SK-N-SH (cell line): ENCODE measurements around the gene CDH4. TPM values are rescaled to one million over a fixed set of nuclear protein-coding genes. Genes with fewer than 3 reads are reported as not detected.

Experiments
- CTCF ChIA-PET: fragments of 300-600, 350-600 bp; formaldehyde crosslinking; extraction: SDS; loops from one replicate; lab custom pipeline; 2021; lab: Yijun Ruan, JAX
- POLR2A ChIA-PET: fragments of 350-600 bp; sonication (Branson Sonifier 250); formaldehyde crosslinking; extraction: SDS; loops from one replicate; lab custom pipeline; 2020; ENCODE audit warnings: antibody characterized with exemption, inconsistent platforms; lab: Yijun Ruan, JAX
- DNase-seq: peaks from one replicate; pipeline ENCODE4 v3.0.0; 2012
- H2AFZ ChIP-seq: fragments of 200-600 bp; sonication (generic); 2 replicates; pipeline ENCODE4 v1.8.1; 2016; ENCODE audit warnings: antibody characterized with exemption, mild to moderate bottlenecking, low read depth
- H3F3A ChIP-seq: fragments of 200-600 bp; sonication (generic); replicated peaks from 2 replicates; pipeline ENCODE3; 2016; ENCODE audit warnings: antibody characterized with exemption, mild to moderate bottlenecking; ENCODE audit not compliant: insufficient read depth
- H3K27ac ChIP-seq, 2 experiments: fragments of 200-500 bp in 1 of 2; fragments of 200-600 bp in 1 of 2; sonication (Bioruptor generic) in 1 of 2; sonication (generic), shearing (Covaris generic) in 1 of 2; 2 replicates each; pipeline versions ENCODE4 v1.5.1 to v1.6.1; 2014 to 2016; ENCODE audit warnings: low read depth in 2 of 2, inconsistent platforms in 1 of 2, low read length in 1 of 2, mild to moderate bottlenecking in 1 of 2, mixed read lengths in 1 of 2
- H3K27me3 ChIP-seq: fragments of 200-600 bp; sonication (generic), shearing (Covaris generic); 2 replicates; pipeline ENCODE4 v1.6.1; 2016; ENCODE audit warnings: mixed run types; ENCODE audit not compliant: insufficient read depth
- H3K36me3 ChIP-seq, 2 experiments: fragments of 200-500 bp in 1 of 2; fragments of 200-600 bp in 1 of 2; sonication (Bioruptor generic) in 1 of 2; sonication (generic) in 1 of 2; replicated peaks in 1 of 2; 2 replicates each; pipeline versions ENCODE3 to v1.5.1; 2014 to 2016; ENCODE audit warnings: low read length in 1 of 2, mild to moderate bottlenecking in 1 of 2; ENCODE audit not compliant: insufficient read depth in 2 of 2, control insufficient read depth in 1 of 2
- H3K4me1 ChIP-seq, 2 experiments: fragments of 200-500 bp in 1 of 2; fragments of 200-600 bp in 1 of 2; sonication (Bioruptor generic) in 1 of 2; sonication (generic), shearing (Covaris generic) in 1 of 2; 2 replicates each; pipeline versions ENCODE4 v1.5.1 to v1.6.1; 2014 to 2016; ENCODE audit warnings: low read depth in 1 of 2, low read length in 1 of 2, mixed run types in 1 of 2; ENCODE audit not compliant: insufficient read depth in 2 of 2, control insufficient read depth in 1 of 2
- H3K4me2 ChIP-seq: fragments of 200-600 bp; sonication (generic), shearing (Covaris generic); 2 replicates; pipeline ENCODE4 v1.6.1; 2017; ENCODE audit warnings: mixed run types
- H3K4me3 ChIP-seq, 2 experiments: fragments of 200-500 bp in 1 of 2; fragments of 200-600 bp in 1 of 2; sonication (Bioruptor generic) in 1 of 2; sonication (generic), shearing (Covaris generic) in 1 of 2; 2 replicates each; pipeline versions ENCODE4 v1.5.1 to v1.8.1; 2014 to 2016; ENCODE audit warnings: low read depth in 2 of 2, inconsistent platforms in 1 of 2, low read length in 1 of 2, mild to moderate bottlenecking in 1 of 2, mixed read lengths in 1 of 2, moderate library complexity in 1 of 2
- H3K79me2 ChIP-seq: fragments of 200-600 bp; sonication (generic); 2 replicates; pipeline ENCODE4 v1.8.1; 2017; ENCODE audit warnings: mild to moderate bottlenecking; ENCODE audit not compliant: insufficient read depth
- H3K9ac ChIP-seq: fragments of 200-600 bp; sonication (generic); 2 replicates; pipeline ENCODE4 v1.6.1; 2017; ENCODE audit warnings: mixed run types
- H3K9me2 ChIP-seq: fragments of 200-600 bp; sonication (generic); 2 replicates; pipeline ENCODE4 v1.6.1; 2017; ENCODE audit warnings: mixed run types
- H3K9me3 ChIP-seq: fragments of 200-600 bp; sonication (generic); 2 replicates; pipeline ENCODE4 v1.6.1; 2017; ENCODE audit warnings: mixed run types, mild to moderate bottlenecking, moderate library complexity
- H4K20me1 ChIP-seq: fragments of 200-600 bp; sonication (generic); 2 replicates; pipeline ENCODE4 v1.6.1; 2017; ENCODE audit warnings: mild to moderate bottlenecking, mixed run types; ENCODE audit not compliant: insufficient read depth
- CHD2 ChIP-seq: fragments of 150-350 bp; IDR thresholded peaks from 2 replicates; pipeline ENCODE4 v1.6.1; 2018; ENCODE audit warnings: low read length; ENCODE audit not compliant: partially characterized antibody
- ELF1 ChIP-seq: IDR thresholded peaks from 2 replicates; pipeline ENCODE4 v1.4.0; 2012
- EP300 ChIP-seq, 2 experiments: IDR thresholded peaks; 2 replicates each; pipeline versions ENCODE4 v1.4.0 to v1.6.1; 2012; ENCODE audit warnings: borderline replicate concordance in 1 of 2, low read depth in 1 of 2, low read length in 1 of 2
- FOSL2 ChIP-seq: IDR thresholded peaks from 2 replicates; pipeline ENCODE4 v1.4.0; 2012; ENCODE audit warnings: low read depth, mild to moderate bottlenecking, moderate library complexity, borderline replicate concordance
- JUND ChIP-seq: IDR thresholded peaks from 2 replicates; pipeline ENCODE4 v1.4.0; 2012
- MAX ChIP-seq: IDR thresholded peaks from 2 replicates; pipeline ENCODE4 v1.4.0; 2012; ENCODE audit warnings: low read depth
- MXI1 ChIP-seq: IDR thresholded peaks from 2 replicates; pipeline ENCODE4 v1.6.1; 2012; ENCODE audit warnings: mild to moderate bottlenecking, low read depth, low read length, improper control_type of control experiment
- NRF1 ChIP-seq: IDR thresholded peaks from 2 replicates; pipeline ENCODE4 v1.6.1; 2012; ENCODE audit warnings: low read depth, mild to moderate bottlenecking, low read length
- RCOR1 ChIP-seq: fragments of 150-350 bp; IDR thresholded peaks from 2 replicates; pipeline ENCODE4 v1.6.1; 2017; ENCODE audit warnings: antibody characterized with exemption, low read length
- REST ChIP-seq: IDR thresholded peaks from 2 replicates; pipeline ENCODE4 v1.6.1; 2012; ENCODE audit warnings: mild to moderate bottlenecking, low read depth, low read length, moderate library complexity
- RFX5 ChIP-seq: IDR thresholded peaks from 2 replicates; pipeline ENCODE4 v1.6.1; 2012; ENCODE audit warnings: mild to moderate bottlenecking, improper control_type of control experiment, low read length
- RXRA ChIP-seq: IDR thresholded peaks from 2 replicates; pipeline ENCODE4 v1.4.0; 2012; ENCODE audit warnings: low read depth, mild to moderate bottlenecking, borderline replicate concordance
- SIN3A ChIP-seq: IDR thresholded peaks from 2 replicates; pipeline ENCODE4 v1.6.1; 2012; ENCODE audit warnings: low read depth, mild to moderate bottlenecking, low read length, moderate library complexity, borderline replicate concordance
- TAF1 ChIP-seq: IDR thresholded peaks from 2 replicates; pipeline ENCODE4 v1.6.1; 2012; ENCODE audit warnings: low read depth, mild to moderate bottlenecking, low read length, moderate library complexity, borderline replicate concordance
- USF2 ChIP-seq: fragments of 150-350 bp; IDR thresholded peaks from 2 replicates; pipeline ENCODE4 v1.6.1; 2017; ENCODE audit warnings: antibody characterized with exemption, low read length, low read depth, borderline replicate concordance
- YY1 ChIP-seq: IDR thresholded peaks from 2 replicates; pipeline ENCODE4 v1.4.0; 2012; ENCODE audit warnings: low read depth, mild to moderate bottlenecking
- WGBS: methylation state at CpG from one replicate; pipeline ENCODE4 v1.1.6; 2017; ENCODE audit warnings: low lambda C conversion rate; 5-methylcytosine and 5-hydroxymethylcytosine counted together
- polyA plus RNA-seq, 3 experiments: library from polyadenylated mRNA; depleted of rRNA; stranded (reverse); fragments of >200 nt; gene quantifications; 2 replicates each; pipeline ENCODE4 v1.2.3, GENCODE V29; 2012
- TF ChIP-seq, protein P1 (sequence below): IDR thresholded peaks from 2 replicates; pipeline ENCODE4 v1.4.0; 2012; ENCODE audit warnings: low read depth, borderline replicate concordance
- TF ChIP-seq, protein P2 (sequence below): IDR thresholded peaks from 2 replicates; pipeline ENCODE4 v1.4.0; 2012; ENCODE audit warnings: low read depth, borderline replicate concordance
- TF ChIP-seq, protein P3 (sequence below): IDR thresholded peaks from 2 replicates; pipeline ENCODE4; 2012

The CDH4 gene
- polyA plus RNA-seq, 1 of the 3 experiments (the other 2 are of a cell fraction), result not detected

- Histone ChIP-seq H4K20me1 (no peaks in the 10 kb centered on the region), H3K79me2 (no peaks in the 10 kb centered on the region), H3K27ac (no peak overlapping the region), H3K36me3 (no peaks in the 10 kb centered on the region), H3K4me3 (no peak overlapping the region), H3K27me3 (no peaks in the 10 kb centered on the region)
- 54% methylated on average over 35 of the region's 38 CpGs for WGBS
- DNase-seq, result no peak
- TF ChIP-seq MXI1 (no peak), FOSL2 (no peak), YY1 (no peak), REST (no peak), ELF1 (no peak), RFX5 (no peak), JUND (no peak), CHD2 (no peak), TAF1 (no peak), EP300 (IDR thresholded peaks at IDR 0.05; ENCODE audit: borderline replicate concordance in 1 of 2, low read depth in 1 of 2, low read length in 1 of 2) (no peak), USF2 (no peak), NRF1 (no peak), SIN3A (no peak), RXRA (no peak), RCOR1 (no peak), MAX (no peak)
- TF ChIP-seq, protein P1, sequence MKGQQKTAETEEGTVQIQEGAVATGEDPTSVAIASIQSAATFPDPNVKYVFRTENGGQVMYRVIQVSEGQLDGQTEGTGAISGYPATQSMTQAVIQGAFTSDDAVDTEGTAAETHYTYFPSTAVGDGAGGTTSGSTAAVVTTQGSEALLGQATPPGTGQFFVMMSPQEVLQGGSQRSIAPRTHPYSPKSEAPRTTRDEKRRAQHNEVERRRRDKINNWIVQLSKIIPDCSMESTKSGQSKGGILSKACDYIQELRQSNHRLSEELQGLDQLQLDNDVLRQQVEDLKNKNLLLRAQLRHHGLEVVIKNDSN, result no peak
- TF ChIP-seq, protein P2, sequence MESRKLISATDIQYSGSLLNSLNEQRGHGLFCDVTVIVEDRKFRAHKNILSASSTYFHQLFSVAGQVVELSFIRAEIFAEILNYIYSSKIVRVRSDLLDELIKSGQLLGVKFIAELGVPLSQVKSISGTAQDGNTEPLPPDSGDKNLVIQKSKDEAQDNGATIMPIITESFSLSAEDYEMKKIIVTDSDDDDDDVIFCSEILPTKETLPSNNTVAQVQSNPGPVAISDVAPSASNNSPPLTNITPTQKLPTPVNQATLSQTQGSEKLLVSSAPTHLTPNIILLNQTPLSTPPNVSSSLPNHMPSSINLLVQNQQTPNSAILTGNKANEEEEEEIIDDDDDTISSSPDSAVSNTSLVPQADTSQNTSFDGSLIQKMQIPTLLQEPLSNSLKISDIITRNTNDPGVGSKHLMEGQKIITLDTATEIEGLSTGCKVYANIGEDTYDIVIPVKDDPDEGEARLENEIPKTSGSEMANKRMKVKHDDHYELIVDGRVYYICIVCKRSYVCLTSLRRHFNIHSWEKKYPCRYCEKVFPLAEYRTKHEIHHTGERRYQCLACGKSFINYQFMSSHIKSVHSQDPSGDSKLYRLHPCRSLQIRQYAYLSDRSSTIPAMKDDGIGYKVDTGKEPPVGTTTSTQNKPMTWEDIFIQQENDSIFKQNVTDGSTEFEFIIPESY, result no peak
- TF ChIP-seq, protein P3, sequence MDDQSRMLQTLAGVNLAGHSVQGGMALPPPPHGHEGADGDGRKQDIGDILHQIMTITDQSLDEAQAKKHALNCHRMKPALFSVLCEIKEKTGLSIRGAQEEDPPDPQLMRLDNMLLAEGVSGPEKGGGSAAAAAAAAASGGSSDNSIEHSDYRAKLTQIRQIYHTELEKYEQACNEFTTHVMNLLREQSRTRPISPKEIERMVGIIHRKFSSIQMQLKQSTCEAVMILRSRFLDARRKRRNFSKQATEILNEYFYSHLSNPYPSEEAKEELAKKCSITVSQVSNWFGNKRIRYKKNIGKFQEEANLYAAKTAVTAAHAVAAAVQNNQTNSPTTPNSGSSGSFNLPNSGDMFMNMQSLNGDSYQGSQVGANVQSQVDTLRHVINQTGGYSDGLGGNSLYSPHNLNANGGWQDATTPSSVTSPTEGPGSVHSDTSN, result no peak
- TF ChIP-seq, all 33 proteins: peak for 0
- no peak overlapping the region for H3K4me2 ChIP-seq
- no peaks in the 10 kb centered on the region for H3K9me2 ChIP-seq
- ChIA-PET POLR2A (no interaction called here), CTCF (interaction anchor here (0.7 to 5.3 kb wide), 3 partner anchors 12 to 161 kb away, joined by 3 to 40 read pairs (median 9); no protein-coding TSS in a partner anchor)
- H2AFZ ChIP-seq, result no peak overlapping the region
- no peaks in the 10 kb centered on the region for H3K4me1 ChIP-seq
- H3K9me3 ChIP-seq, result no peaks in the 10 kb centered on the region
- no peaks in the 10 kb centered on the region for H3F3A ChIP-seq
- H3K9ac ChIP-seq, result no peak overlapping the region
Measured at GRCh38 chr20:61908057-61909026, 656.3 kb downstream of the CDH4 start.
